Cortex of kidney (tissue), 1 donor: Measurements from ENCODE around the gene AGAP2.
"Not testable (repeated sequence)": the region's sequence is repeated elsewhere in the genome, so short reads cannot be mapped to it uniquely, and the experiment has no call there.

Source experiments
- DNase-seq: peaks from one replicate; lab custom pipeline; 2025; lab: John Stamatoyannopoulos, UW

The AGAP2 gene

GRCh38 chr12:57722716-57723629 lies 15.6 kb downstream of the AGAP2 start:
- DNase-seq, result no peak

GRCh38 chr12:57721846-57722608 lies 16.5 kb downstream of the AGAP2 start:
- not testable (repeated sequence) for DNase-seq

- no peak for DNase-seq
Observed at GRCh38 chr12:57720606-57721595, 17.6 kb downstream of the AGAP2 start.

- DNase-seq, result no peak
Observed at GRCh38 chr12:57719777-57720605, 18.6 kb downstream of the AGAP2 start.

GRCh38 chr12:57718641-57719528 lies 19.7 kb downstream of the AGAP2 start:
- no peak for DNase-seq

- no peak for DNase-seq
Observed at GRCh38 chr12:57717846-57718640, 20.5 kb downstream of the AGAP2 start.

- DNase-seq, result no peak
Observed at GRCh38 chr12:57717131-57717530, 21.4 kb downstream of the AGAP2 start.

- no peak for DNase-seq
Observed at GRCh38 chr12:57716305-57716704, 22.2 kb downstream of the AGAP2 start.

GRCh38 chr12:57715786-57716185 lies 22.8 kb downstream of the AGAP2 start:
- DNase-seq, result no peak

GRCh38 chr12:57715036-57715748 lies 23.4 kb downstream of the AGAP2 start:
- not testable (repeated sequence) for DNase-seq

- DNase-seq, result no peak
Observed at GRCh38 chr12:57713209-57713608, 25.3 kb downstream of the AGAP2 start.

- DNase-seq, result no peak
Observed at GRCh38 chr12:57712701-57713100, 25.8 kb downstream of the AGAP2 start.

- DNase-seq, result no peak
Observed at GRCh38 chr12:57708296-57708695, 30.2 kb downstream of the AGAP2 start.

- DNase-seq, result no peak
Observed at GRCh38 chr12:57707250-57707649, 31.3 kb downstream of the AGAP2 start.

GRCh38 chr12:57700317-57700716 lies 38.2 kb downstream of the AGAP2 start:
- no peak for DNase-seq

- no peak for DNase-seq
Observed at GRCh38 chr12:57698414-57698813, 40.1 kb downstream of the AGAP2 start.

GRCh38 chr12:57697076-57697475 lies 41.5 kb downstream of the AGAP2 start:
- no peak for DNase-seq

GRCh38 chr12:57695770-57696432 lies 42.6 kb downstream of the AGAP2 start:
- DNase-seq, result no peak
